HG02970 (cell line): ENCODE data around the gene MMP28.

Experiments used
- ATAC-seq: cut with Tn5 transposase; IDR thresholded peaks from one replicate; pipeline ENCODE4 v1.9.1; 2021; ENCODE audit warnings: mild to moderate bottlenecking, moderate library complexity, moderate number of reproducible peaks; ENCODE audit not compliant: unreplicated experiment, low FRiP score

MMP28 gene

GRCh38 chr17:35745749-35746320 is 49.6 kb downstream of the MMP28 start:
- ATAC-seq = no peak

GRCh38 chr17:35745246-35745645 is 50.2 kb downstream of the MMP28 start:
- no peak for ATAC-seq

- no peak for ATAC-seq
These were observed 50.6 kb downstream of the MMP28 start for GRCh38 chr17:35744830-35745229.

- no peak for ATAC-seq
These were observed 51.7 kb downstream of the MMP28 start for GRCh38 chr17:35743626-35744328.

GRCh38 chr17:35742896-35743477 is 52.5 kb downstream of the MMP28 start:
- no peak for ATAC-seq

GRCh38 chr17:35742496-35742895 is 52.9 kb downstream of the MMP28 start:
- ATAC-seq = no peak

GRCh38 chr17:35740997-35741931 is 54.2 kb downstream of the MMP28 start:
- ATAC-seq = no peak

- no peak for ATAC-seq
These were observed 55.2 kb downstream of the MMP28 start for GRCh38 chr17:35740216-35740615.

- no peak for ATAC-seq
These were observed 56.8 kb downstream of the MMP28 start for GRCh38 chr17:35738519-35739133.

- ATAC-seq = no peak
These were observed 59.2 kb downstream of the MMP28 start for GRCh38 chr17:35736236-35736635.

- no peak for ATAC-seq
These were observed 60.2 kb downstream of the MMP28 start for GRCh38 chr17:35735036-35735805.

GRCh38 chr17:35734396-35734795 is 61.0 kb downstream of the MMP28 start:
- no peak for ATAC-seq

GRCh38 chr17:35733366-35733765 is 62.1 kb downstream of the MMP28 start:
- no peak for ATAC-seq

- ATAC-seq = no peak
These were observed 62.7 kb downstream of the MMP28 start for GRCh38 chr17:35732806-35733136.

GRCh38 chr17:35731917-35732805 is 63.3 kb downstream of the MMP28 start:
- ATAC-seq = no peak

GRCh38 chr17:35731239-35731916 is 64.1 kb downstream of the MMP28 start, which contains the start of gene RASL10B:
RASL10B (plus strand) TSS chr17:35731639; CDS start chr17:35735185, 3,546 bp downstream.
- no peak for ATAC-seq

GRCh38 chr17:35730400-35731005 is 64.9 kb downstream of the MMP28 start:
- no peak for ATAC-seq

- ATAC-seq = no peak
These were observed 66.0 kb downstream of the MMP28 start for GRCh38 chr17:35729405-35729833.
